Panc1 (cell line): ENCODE data around the gene KLHDC3. TPM values are rescaled to one million over a fixed set of nuclear protein-coding genes. Genes with fewer than 3 reads are reported as not detected.
A peak's percentile ranks its signal among the peaks of the same experiment; 100 is the strongest.

Experiments used
- ATAC-seq: fragments of 200-7000 bp; cut with Tn5 transposase; 2 replicates; pipeline ENCODE4 v1.9.1; 2020; ENCODE audit warnings: mild to moderate bottlenecking, moderate library complexity
- BruUV-seq: library from RNA; stranded (reverse); fragments of 400-500 nt; replicated peaks from 2 replicates; lab custom pipeline; 2021; lab: Mats Ljungman, UMichigan
- CTCF ChIA-PET: fragments of 300-600 bp; sonication (Branson Sonifier 250); formaldehyde crosslinking; loops from one replicate; lab custom pipeline; 2022; ENCODE audit warnings: antibody characterized with exemption; lab: Charles Lee
- POLR2A ChIA-PET: fragments of 300-600 bp; sonication (Branson Sonifier 250); formaldehyde crosslinking; loops from one replicate; lab custom pipeline; 2022; ENCODE audit warnings: antibody characterized with exemption; lab: Charles Lee
- DNase-seq: peaks from one replicate; pipeline ENCODE4 v3.0.0-alpha.2; 2010; ENCODE audit warnings: low read depth, low spot score
- H3K27ac ChIP-seq: 2 replicates; pipeline ENCODE4 v1.5.1; 2011; ENCODE audit warnings: mild to moderate bottlenecking, low read length, inconsistent platforms
- H3K27me3 ChIP-seq: fragments of 200-500 bp; sonication (Bioruptor generic); 2 replicates; pipeline ENCODE4 v1.6.0; 2014; ENCODE audit warnings: low read length, inconsistent platforms; ENCODE audit not compliant: control insufficient read depth, insufficient read depth
- H3K36me3 ChIP-seq: fragments of 200-500 bp; sonication (Bioruptor generic); 2 replicates; pipeline ENCODE4 v1.5.1; 2014; ENCODE audit warnings: inconsistent platforms, mild to moderate bottlenecking, low read length, moderate library complexity; ENCODE audit not compliant: control insufficient read depth, insufficient read depth
- H3K4me1 ChIP-seq: 2 replicates; pipeline ENCODE4 v1.5.1; 2011; ENCODE audit warnings: inconsistent platforms, mild to moderate bottlenecking, low read length, moderate library complexity; ENCODE audit not compliant: control insufficient read depth, insufficient read depth
- H3K4me3 ChIP-seq, 2 experiments: 2 replicates each; pipeline ENCODE4 v1.5.1; 2011 to 2012; ENCODE audit warnings: low read depth in 2 of 2, low read length in 2 of 2, mild to moderate bottlenecking in 2 of 2, inconsistent platforms in 1 of 2, moderate library complexity in 1 of 2
- H3K9me3 ChIP-seq: fragments of 200-500 bp; sonication (Bioruptor generic); 2 replicates; pipeline ENCODE4 v1.5.1; 2014; ENCODE audit warnings: low read depth, mild to moderate bottlenecking, inconsistent platforms, low read length, moderate library complexity; ENCODE audit not compliant: control insufficient read depth, insufficient read depth
- CTCF ChIP-seq: fragments of 450-650 bp; IDR thresholded peaks from 2 replicates; pipeline ENCODE4 v1.5.1; 2017; ENCODE audit warnings: mild to moderate bottlenecking
- POLR2AphosphoS5 ChIP-seq: IDR thresholded peaks from 2 replicates; pipeline ENCODE4 v1.6.1; 2012; ENCODE audit warnings: mild to moderate bottlenecking, low read depth, low read length, moderate library complexity
- REST ChIP-seq, 2 experiments: IDR thresholded peaks; 2 replicates each; pipeline ENCODE4 v1.6.1; 2011 to 2012; ENCODE audit warnings: low read depth in 2 of 2, control low read depth in 1 of 2, low read length in 1 of 2, mild to moderate bottlenecking in 1 of 2, moderate library complexity in 1 of 2; ENCODE audit not compliant: insufficient read depth in 1 of 2
- SIN3A ChIP-seq: IDR thresholded peaks from 2 replicates; pipeline ENCODE4 v1.6.1; 2012; ENCODE audit warnings: low read depth, mild to moderate bottlenecking, low read length, moderate library complexity, borderline replicate concordance; ENCODE audit not compliant: insufficient read depth
- TCF7L2 ChIP-seq: IDR thresholded peaks from 2 replicates; pipeline ENCODE4 v1.6.1; 2011; ENCODE audit warnings: mild to moderate bottlenecking, low read depth, low read length, inconsistent platforms
- in situ Hi-C: cut with HindIII; loops from 2 replicates; pipeline ENCODE4 v1.10.0; 2016; ENCODE audit warnings: low sequenced_read_pairs, low pct_unique_long_range_greater_than_20kb
- intact Hi-C: fragments of 100-400 bp; cut with micrococcal nuclease; formaldehyde crosslinking; loops from one replicate; pipeline ENCODE4 v1.10.0; 2022; ENCODE audit not compliant: unreplicated experiment
- total RNA-seq: library from RNA; stranded (reverse); gene quantifications from one replicate; pipeline ENCODE4 v1.2.1, GENCODE V29; 2021; ENCODE audit not compliant: unreplicated experiment

KLHDC3 gene
- total RNA-seq, 1 experiment from 2014 or later, result 60.9 TPM

- DNase-seq (no peak), ATAC-seq (no peak)
- H3K27ac ChIP-seq, result no peak overlapping the region
- peaks cover 11% of the 10 kb centered on the region for H3K4me1 ChIP-seq
- H3K36me3 ChIP-seq, result peaks cover 5% of the 10 kb centered on the region; the same call in 1 of the 2 replicates
- H3K27me3 ChIP-seq, result no peaks in the 10 kb centered on the region
- CTCF ChIA-PET, result no interaction called here
- no TSS peak for BruUV-seq
- in situ Hi-C loops, result no loop called here
- intact Hi-C loops, result no loop called here
- no peak overlapping the region for H3K4me3 ChIP-seq
- TF ChIP-seq REST (IDR thresholded peaks at IDR 0.05; ENCODE audit: insufficient read depth in 1 of 2, low read depth in 2 of 2, low read length in 1 of 2) (no peak), POLR2AphosphoS5 (no peak), SIN3A (no peak), TCF7L2 (no peak), CTCF (no peak)
- H3K9me3 ChIP-seq, result no peaks in the 10 kb centered on the region
- POLR2A ChIA-PET, result no interaction called here
These were observed 48.8 kb downstream of the KLHDC3 start for GRCh38 chr6:43062818-43063217.

- CTCF ChIA-PET, result interaction anchor here (0.7 kb wide), 2 partner anchors 22 to 60 kb away, joined by 3 read pairs; no protein-coding TSS in a partner anchor
- H3K27ac ChIP-seq, result peak overlapping the region; percentile 73
- DNase-seq (no peak), ATAC-seq (peak; percentile 77)
- no TSS peak for BruUV-seq
- H3K9me3 ChIP-seq, result no peaks in the 10 kb centered on the region
- POLR2A ChIA-PET, result no interaction called here
- TF ChIP-seq SIN3A (no peak), REST (IDR thresholded peaks at IDR 0.05; ENCODE audit: insufficient read depth in 1 of 2, low read depth in 2 of 2, low read length in 1 of 2) (no peak), CTCF (peak; percentile 86), POLR2AphosphoS5 (no peak), TCF7L2 (no peak)
- peaks cover 4% of the 10 kb centered on the region for H3K4me1 ChIP-seq
- in situ Hi-C loops (no loop called here), intact Hi-C loops (loop anchor here (5.0 kb wide), 1 partner anchor 57 kb away; no protein-coding TSS in a partner anchor)
- H3K4me3 ChIP-seq, result no peak overlapping the region
- H3K27me3 ChIP-seq, result no peaks in the 10 kb centered on the region
- H3K36me3 ChIP-seq, result no peaks in the 10 kb centered on the region
These were observed 56.1 kb downstream of the KLHDC3 start for GRCh38 chr6:43070028-43070632.
